ENCODE results near the gene RASGEF1B.

GRCh38 chr4:81516241-81516640 is 44.5 kb upstream of the RASGEF1B start:
- TF ChIP-seq CTCF (IDR thresholded peaks at IDR 0.05; ENCODE audit: low read depth, low read length, missing input control) (no peak), FOXA1 (IDR thresholded peaks at IDR 0.05) (no peak), JUND (IDR thresholded peaks at IDR 0.05) (no peak), GABPA (IDR thresholded peaks at IDR 0.05 in 1 of 2, conservative IDR thresholded peaks at IDR 0.05 in 1 of 2) (no peak), RAD21 (IDR thresholded peaks at IDR 0.05) (no peak), SP1 (IDR thresholded peaks at IDR 0.05) (no peak), YY1 (IDR thresholded peaks at IDR 0.05) (no peak), NR2F2 (IDR thresholded peaks at IDR 0.05) (no peak), TAF1 (conservative IDR thresholded peaks at IDR 0.05) (no peak), ZBTB33 (IDR thresholded peaks at IDR 0.05) (no peak), ATF3 (IDR thresholded peaks at IDR 0.05) (no peak), EGR1 (IDR thresholded peaks at IDR 0.05; ENCODE audit: low read depth in 2 of 2) (no peak), REST (IDR thresholded peaks at IDR 0.05) (no peak)

All from liver (tissue), 3 donors.